ENCODE measurements around the gene FMOD. TPM values are rescaled to one million over a fixed set of nuclear protein-coding genes. Genes with fewer than 3 reads are reported as not detected.

The FMOD gene
- polyA plus RNA-seq, 3 donors: not detected

GRCh38 chr1:203368624-203369451, 17.9 kb upstream of the FMOD start:
- Histone ChIP-seq H3K4me1 (ENCODE audit: control insufficient read depth in 1 of 2, insufficient read depth in 2 of 2, low read length in 2 of 2) (peaks cover 23 to 26% of the 10 kb centered on the region in 2 donors), H4K20me1 (ENCODE audit: insufficient read depth, low read length) (no peaks in the 10 kb centered on the region), H3K4me3 (replicated peaks in 1 of 3; ENCODE audit: low read depth in 2 of 3, low read length in 3 of 3) (peak overlapping the region in 1 of 3 experiments; percentile 20), H3K27me3 (ENCODE audit: control insufficient read depth in 2 of 2, insufficient read depth in 2 of 2, low read length in 2 of 2) (no peaks in the 10 kb centered on the region), H3K36me3 (replicated peaks in 1 of 2; ENCODE audit: control insufficient read depth in 1 of 2, insufficient read depth in 2 of 2, low read length in 2 of 2) (no peaks in the 10 kb centered on the region), H2AFZ (ENCODE audit: insufficient read depth, low read depth, low read length, poor library complexity, severe bottlenecking) (no peak overlapping the region), H3K27ac (ENCODE audit: low read depth in 1 of 2, low read length in 2 of 2) (peak overlapping the region; percentile 62 to 78), H3K79me2 (ENCODE audit: insufficient read depth, low read length) (no peaks in the 10 kb centered on the region), H3K9ac (ENCODE audit: insufficient read depth, low read length, poor library complexity, severe bottlenecking) (peak overlapping the region; percentile 18), H3K4me2 (replicated peaks; ENCODE audit: extremely low read depth, low read length, poor library complexity, severe bottlenecking) (peak overlapping the region; percentile 44), H3K9me3 (replicated peaks in 1 of 2; ENCODE audit: control insufficient read depth in 1 of 2, insufficient read depth in 1 of 2, low read length in 2 of 2) (no peaks in the 10 kb centered on the region)
- peak overlapping the region in 1 of 2 donors; percentile 69 for H3K4me3 Mint-ChIP-seq
- intact Hi-C loops (cut with micrococcal nuclease): loop anchor here (2.0 to 10.0 kb wide), 3 partner anchors 43 to 118 kb away; no protein-coding TSS in a partner anchor
- peaks cover 0 to 3% (median 0%) of the 10 kb centered on the region in 7 donors for H3K9me3 Mint-ChIP-seq
- 66% methylated on average over 4 of the region's 6 CpGs for WGBS (ENCODE audit: insufficient coverage)
- peaks cover 36% of the 10 kb centered on the region for H3K4me1 Mint-ChIP-seq
- peak overlapping the region; percentile 85 to 98 (median 94) for H3K27ac Mint-ChIP-seq
- peak; percentile 80 to 91 (median 87) for DNase-seq
- TF ChIP-seq CTCF (IDR thresholded peaks at IDR 0.05): peak; percentile 33
- no peaks in the 10 kb centered on the region for H3K36me3 Mint-ChIP-seq
- peaks cover 7 to 12% (median 11%) of the 10 kb centered on the region in 3 donors for H3K27me3 Mint-ChIP-seq (ENCODE audit: low read depth in 3 of 3)

- Histone ChIP-seq H3K27me3 (ENCODE audit: control insufficient read depth in 2 of 2, insufficient read depth in 2 of 2, low read length in 2 of 2) (no peaks in the 10 kb centered on the region), H3K4me2 (replicated peaks; ENCODE audit: extremely low read depth, low read length, poor library complexity, severe bottlenecking) (no peak overlapping the region), H3K79me2 (ENCODE audit: insufficient read depth, low read length) (no peaks in the 10 kb centered on the region), H4K20me1 (ENCODE audit: insufficient read depth, low read length) (no peaks in the 10 kb centered on the region), H3K9ac (ENCODE audit: insufficient read depth, low read length, poor library complexity, severe bottlenecking) (no peak overlapping the region), H3K36me3 (replicated peaks in 1 of 2; ENCODE audit: control insufficient read depth in 1 of 2, insufficient read depth in 2 of 2, low read length in 2 of 2) (no peaks in the 10 kb centered on the region), H3K4me1 (ENCODE audit: control insufficient read depth in 1 of 2, insufficient read depth in 2 of 2, low read length in 2 of 2) (peaks cover 29 to 33% of the 10 kb centered on the region in 2 donors), H3K9me3 (replicated peaks in 1 of 2; ENCODE audit: control insufficient read depth in 1 of 2, insufficient read depth in 1 of 2, low read length in 2 of 2) (no peaks in the 10 kb centered on the region), H3K4me3 (replicated peaks in 1 of 3; ENCODE audit: low read depth in 2 of 3, low read length in 3 of 3) (no peak overlapping the region), H2AFZ (ENCODE audit: insufficient read depth, low read depth, low read length, poor library complexity, severe bottlenecking) (no peak overlapping the region), H3K27ac (ENCODE audit: low read depth in 1 of 2, low read length in 2 of 2) (no peak overlapping the region)
- no peak for TF ChIP-seq CTCF (IDR thresholded peaks at IDR 0.05)
- Mint-ChIP-seq H3K36me3 (no peaks in the 10 kb centered on the region), H3K27me3 (ENCODE audit: low read depth in 3 of 3) (peaks cover 7 to 12% (median 11%) of the 10 kb centered on the region in 3 donors), H3K9me3 (no peaks in the 10 kb centered on the region), H3K27ac (no peak overlapping the region), H3K4me1 (peaks cover 37% of the 10 kb centered on the region), H3K4me3 (no peak overlapping the region)
- 100% methylated on average over 4 of the region's 4 CpGs for WGBS (ENCODE audit: insufficient coverage)
- DNase-seq: no peak
- intact Hi-C loops (cut with micrococcal nuclease): loop anchor here (5.0 to 10.0 kb wide), 2 partner anchors 45 to 68 kb away; no protein-coding TSS in a partner anchor
These were observed 16.1 kb upstream of the FMOD start for GRCh38 chr1:203367057-203367456.

Measured in CD14-positive monocyte (primary cell).